ENCODE measurements around the gene VPS72.

GRCh38 chr1:151187205-151187604, 2.8 kb downstream of the VPS72 start:
- TF ChIP-seq POLR2A (IDR thresholded peaks at IDR 0.05; ENCODE audit: borderline replicate concordance, extremely low read depth, insufficient read depth, insufficient read length) (no peak), MAX (IDR thresholded peaks at IDR 0.05) (no peak), CTCF (IDR thresholded peaks at IDR 0.05 in 2 of 3, conservative IDR thresholded peaks at IDR 0.05 in 1 of 3; ENCODE audit: borderline replicate concordance in 1 of 3, insufficient read depth in 1 of 3, low read depth in 2 of 3, low read length in 2 of 3) (no peak), SIN3A (IDR thresholded peaks at IDR 0.05; ENCODE audit: low read depth) (no peak), YY1 (IDR thresholded peaks at IDR 0.05; ENCODE audit: extremely low read depth, insufficient replicate concordance, low read depth, low read length) (no peak), TCF7L2 (IDR thresholded peaks at IDR 0.05; ENCODE audit: borderline replicate concordance, extremely low read depth, insufficient read depth, insufficient read length) (no peak), SP1 (IDR thresholded peaks at IDR 0.05; ENCODE audit: low read depth) (no peak), ZNF274 (IDR thresholded peaks at IDR 0.05; ENCODE audit: low read depth, low read length) (no peak)

Measured in HCT116 (cell line).